Heart left ventricle (tissue), 13 donors: ENCODE data around the gene ACRV1.

Source experiments
- POLR2A ChIP-seq, 2 donors: fragments of 450-650 bp; IDR thresholded peaks; one replicate each; pipeline ENCODE4 v1.6.1; 2017; ENCODE audit warnings: antibody characterized with exemption in 2 of 2, mild to moderate bottlenecking in 2 of 2, moderate library complexity in 2 of 2
- TF ChIP-seq, protein P1 (sequence below), 12 donors: fragments of 200-600 bp; sonication (generic) in 4 of 12; IDR thresholded peaks; one replicate each; pipeline versions ENCODE4 v1.5.0 to v1.8.0; 2018 to 2022; ENCODE audit warnings: antibody characterized with exemption in 12 of 12, mild to moderate bottlenecking in 5 of 12
- donor health status: ischemic (EF 13 %, LVEDD 7.1; RV severe dilation, severe dysfunction).
- donor health status: DM: no; HTN: yes; CAD: no.
- donor health status: DM: no; HTN: no; CAD: no.
- donor health status: ischemic (EF 25% LVEDD 6.9; RV normal size, moderate dysfunction).
- donor health status: ischemic (EF 25% LVEDD 5.7; RV mildly dilated, moderate dysfunction).
- donor health status: ischemic (EF 35%, LVEDD 5.7; RV mildly dilated, moderate dysfunction).
- donor health status: nonischemic (EF 11% LVEDD 7.7; RV severe dilation, severe dysfunction).
- donor health status: DM: yes; HTN: yes; CAD: no.
- donor health status: PGD.
- donor health status: ischemic (EF 29% LVEDD 5.4; RV normal size, mild dysfunction).
- donor health status: nonischemic (EF 23%, LVEDD 6.1; RV moderate dilation, normal function).

DNA sequence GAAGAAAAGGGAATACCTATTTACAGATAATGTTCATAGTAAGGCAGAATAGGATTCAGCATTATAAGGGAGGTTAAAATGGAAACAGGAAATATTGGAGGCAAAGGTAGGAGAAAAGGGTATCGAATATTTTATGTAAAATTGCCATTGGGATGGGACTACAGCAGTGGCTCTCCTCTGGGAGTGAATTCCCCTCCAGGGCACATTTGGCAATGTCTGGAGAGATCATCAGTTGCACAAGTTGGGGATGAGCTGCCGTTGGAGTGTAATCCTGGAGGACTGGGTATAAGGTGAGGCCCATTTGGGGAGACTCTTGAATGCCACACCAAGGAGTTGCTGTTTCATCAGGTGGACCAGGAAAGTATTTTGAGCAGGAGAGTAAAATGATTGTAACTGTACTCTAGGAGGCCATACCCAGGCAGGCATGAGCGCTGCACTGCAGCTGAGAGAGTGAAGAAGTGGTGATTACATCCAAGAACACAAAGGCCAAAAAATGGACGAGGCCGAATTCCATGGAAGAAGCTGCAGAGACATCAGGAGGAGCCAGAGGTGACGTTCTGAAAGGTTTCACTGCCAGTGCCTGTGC is 8.7 kb upstream of the ACRV1 start:
- TF ChIP-seq, protein P1, sequence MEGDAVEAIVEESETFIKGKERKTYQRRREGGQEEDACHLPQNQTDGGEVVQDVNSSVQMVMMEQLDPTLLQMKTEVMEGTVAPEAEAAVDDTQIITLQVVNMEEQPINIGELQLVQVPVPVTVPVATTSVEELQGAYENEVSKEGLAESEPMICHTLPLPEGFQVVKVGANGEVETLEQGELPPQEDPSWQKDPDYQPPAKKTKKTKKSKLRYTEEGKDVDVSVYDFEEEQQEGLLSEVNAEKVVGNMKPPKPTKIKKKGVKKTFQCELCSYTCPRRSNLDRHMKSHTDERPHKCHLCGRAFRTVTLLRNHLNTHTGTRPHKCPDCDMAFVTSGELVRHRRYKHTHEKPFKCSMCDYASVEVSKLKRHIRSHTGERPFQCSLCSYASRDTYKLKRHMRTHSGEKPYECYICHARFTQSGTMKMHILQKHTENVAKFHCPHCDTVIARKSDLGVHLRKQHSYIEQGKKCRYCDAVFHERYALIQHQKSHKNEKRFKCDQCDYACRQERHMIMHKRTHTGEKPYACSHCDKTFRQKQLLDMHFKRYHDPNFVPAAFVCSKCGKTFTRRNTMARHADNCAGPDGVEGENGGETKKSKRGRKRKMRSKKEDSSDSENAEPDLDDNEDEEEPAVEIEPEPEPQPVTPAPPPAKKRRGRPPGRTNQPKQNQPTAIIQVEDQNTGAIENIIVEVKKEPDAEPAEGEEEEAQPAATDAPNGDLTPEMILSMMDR (IDR thresholded peaks at IDR 0.05): no peak
- TF ChIP-seq POLR2A (IDR thresholded peaks at IDR 0.05): no peak
